HCT116 (cell line): ENCODE measurements around the gene LCN2. TPM values are rescaled to one million over a fixed set of nuclear protein-coding genes. Genes with fewer than 3 reads are reported as not detected.

Experiments used
- ATAC-seq: fragments of 200-7000 bp; cut with Tn5 transposase; 2 replicates; pipeline ENCODE4 v1.9.1; 2020; ENCODE audit warnings: mild to moderate bottlenecking, moderate library complexity
- BruUV-seq: library from RNA; stranded (reverse); fragments of 400-500 nt; replicated peaks from 2 replicates; lab custom pipeline; 2021; lab: Mats Ljungman, UMichigan
- CTCF ChIA-PET: fragments of 300-600 bp; sonication (Branson Sonifier 250); formaldehyde crosslinking; loops from one replicate; lab custom pipeline; 2021; ENCODE audit warnings: antibody characterized with exemption; lab: Charles Lee
- POLR2A ChIA-PET: fragments of 300-600, 350-600 bp; sonication (Branson Sonifier 250); formaldehyde crosslinking; loops from one replicate; lab custom pipeline; 2021; ENCODE audit warnings: antibody characterized with exemption; lab: Charles Lee
- RAD21 ChIA-PET, 2 experiments: fragments of 300-600 bp; sonication (Branson Sonifier 250); formaldehyde crosslinking; loops; one replicate each; lab custom pipeline; 2023; ENCODE audit warnings: low total read pairs in 2 of 2; ENCODE audit not compliant: uncharacterized antibody in 2 of 2, unreplicated experiment in 2 of 2, low non-redundant PET in 1 of 2; lab: Charles Lee
- DNase-seq: peaks from one replicate; pipeline ENCODE4 v3.0.0-alpha.2; 2010; ENCODE audit warnings: low read depth, low spot score
- H2AFZ ChIP-seq: fragments of 200-600 bp; shearing (Covaris generic), sonication (generic); 2 replicates; pipeline ENCODE4 v1.6.1; 2017; ENCODE audit warnings: low read depth, mixed run types, mixed read lengths, antibody characterized with exemption, low read length; ENCODE audit not compliant: poor library complexity, severe bottlenecking
- H3K27ac ChIP-seq: 2 replicates; pipeline ENCODE4 v1.5.1; 2012; ENCODE audit warnings: low read depth, low read length
- H3K27me3 ChIP-seq: fragments of 200-600 bp; sonication (generic); 2 replicates; pipeline ENCODE4 v1.6.1; 2016; ENCODE audit warnings: mixed run types, low read length, mixed read lengths; ENCODE audit not compliant: insufficient read depth
- H3K36me3 ChIP-seq, 2 experiments: fragments of 200-500 bp in 1 of 2; fragments of 200-600 bp in 1 of 2; sonication (Bioruptor generic) in 1 of 2; sonication (generic) in 1 of 2; 2 replicates each; pipeline versions ENCODE4 v1.5.1 to v1.6.1; 2014 to 2016; ENCODE audit warnings: low read length in 2 of 2, inconsistent platforms in 1 of 2, mixed read lengths in 1 of 2, mixed run types in 1 of 2; ENCODE audit not compliant: insufficient read depth in 2 of 2, control insufficient read depth in 1 of 2
- H3K4me1 ChIP-seq, 2 experiments: fragments of 200-600 bp in 1 of 2; sonication (generic) in 1 of 2; 2 replicates each; pipeline versions ENCODE4 v1.5.1 to v1.6.1; 2012 to 2017; ENCODE audit warnings: low read length in 2 of 2, inconsistent platforms in 1 of 2, mild to moderate bottlenecking in 1 of 2, mixed read lengths in 1 of 2, mixed run types in 1 of 2, moderate library complexity in 1 of 2; ENCODE audit not compliant: insufficient read depth in 2 of 2, control insufficient read depth in 1 of 2
- H3K4me2 ChIP-seq: fragments of 200-600 bp; sonication (generic); 2 replicates; pipeline ENCODE4 v1.6.1; 2017; ENCODE audit warnings: mixed run types, low read length, mixed read lengths
- H3K4me3 ChIP-seq, 2 experiments: fragments of 200-600 bp in 1 of 2; sonication (generic) in 1 of 2; replicated peaks in 1 of 2; 2 replicates each; pipeline ENCODE4 v1.5.1; 2011 to 2016; ENCODE audit warnings: low read length in 2 of 2, control low read depth in 1 of 2, low read depth in 1 of 2, mild to moderate bottlenecking in 1 of 2, mixed read lengths in 1 of 2, mixed run types in 1 of 2
- H3K79me2 ChIP-seq: fragments of 200-600 bp; sonication (generic); 2 replicates; pipeline ENCODE4 v1.6.1; 2017; ENCODE audit warnings: mild to moderate bottlenecking, mixed run types, low read length, moderate library complexity, mixed read lengths; ENCODE audit not compliant: insufficient read depth
- H3K9ac ChIP-seq: fragments of 200-600 bp; sonication (generic); 2 replicates; pipeline ENCODE4 v1.6.1; 2016; ENCODE audit warnings: low read length, mixed read lengths
- H3K9me2 ChIP-seq: fragments of 200-600 bp; sonication (generic), shearing (Covaris generic); 2 replicates; pipeline ENCODE4 v1.6.1; 2017; ENCODE audit warnings: mixed run types, mild to moderate bottlenecking, moderate library complexity; ENCODE audit not compliant: insufficient read depth
- H3K9me3 ChIP-seq, 2 experiments: fragments of 200-500 bp in 1 of 2; fragments of 200-600 bp in 1 of 2; sonication (Bioruptor generic) in 1 of 2; sonication (generic) in 1 of 2; 2 replicates each; pipeline ENCODE4 v1.6.1; 2014 to 2017; ENCODE audit warnings: low read length in 2 of 2, mixed read lengths in 2 of 2, inconsistent platforms in 1 of 2, low read depth in 1 of 2, mild to moderate bottlenecking in 1 of 2, mixed run types in 1 of 2, moderate library complexity in 1 of 2; ENCODE audit not compliant: control insufficient read depth in 1 of 2, insufficient read depth in 1 of 2
- H4K20me1 ChIP-seq: fragments of 200-600 bp; sonication (generic), shearing (Covaris generic); 2 replicates; pipeline ENCODE4 v1.6.1; 2017; ENCODE audit warnings: mixed run types, mild to moderate bottlenecking, moderate library complexity; ENCODE audit not compliant: insufficient read depth
- CEBPB ChIP-seq: IDR thresholded peaks from 2 replicates; pipeline ENCODE4 v1.6.1; 2012; ENCODE audit warnings: low read depth
- EZH2 ChIP-seq: fragments of 200-600 bp; sonication (generic); IDR thresholded peaks from 2 replicates; pipeline ENCODE4 v1.6.1; 2017; ENCODE audit warnings: antibody characterized with exemption, mixed run types
- JUND ChIP-seq: IDR thresholded peaks from 2 replicates; pipeline ENCODE4 v1.6.1; 2012
- MAX ChIP-seq: IDR thresholded peaks from 2 replicates; pipeline ENCODE4 v1.6.1; 2012
- REST ChIP-seq: IDR thresholded peaks from 2 replicates; pipeline ENCODE4 v1.6.1; 2012; ENCODE audit warnings: low read depth
- intact Hi-C: fragments of 100-400 bp; cut with micrococcal nuclease; formaldehyde crosslinking; loops from 2 replicates; pipeline ENCODE4 v1.10.0; 2022
- total RNA-seq: library from RNA; stranded (reverse); gene quantifications from one replicate; pipeline ENCODE4 v1.2.1, GENCODE V29; 2021; ENCODE audit not compliant: unreplicated experiment
- TF ChIP-seq, protein P1 (sequence below): IDR thresholded peaks from 2 replicates; pipeline ENCODE4 v1.6.1; 2012

LCN2 gene
- total RNA-seq, 1 experiment from 2014 or later, result 9.2 TPM

DNA sequence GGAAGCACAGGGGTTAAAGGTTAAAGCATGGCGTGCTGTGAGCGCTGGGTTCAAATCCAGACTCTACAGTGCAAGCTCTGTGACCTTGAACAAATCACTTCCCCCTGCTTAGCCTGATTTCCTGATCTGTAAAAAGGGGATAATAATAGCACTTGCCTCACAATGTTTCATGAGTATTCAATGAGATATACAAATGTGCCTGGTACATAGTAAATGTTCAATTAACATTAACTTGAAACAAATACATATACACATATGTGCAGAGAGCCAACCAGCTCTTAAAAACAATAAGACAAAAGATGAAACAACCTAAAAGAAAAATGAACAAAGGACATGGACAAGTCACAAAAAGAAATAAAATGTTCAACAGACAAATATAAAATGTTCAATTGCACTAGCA, 38.1 kb downstream of the LCN2 start:
- Histone ChIP-seq H3K4me2 (no peak overlapping the region), H2AFZ (no peak overlapping the region), H4K20me1 (no peaks in the 10 kb centered on the region), H3K9me2 (no peaks in the 10 kb centered on the region), H3K36me3 (peaks cover 8 to 16% of the 10 kb centered on the region in 2 experiments; a peak in 3 of 4 replicates), H3K79me2 (peaks cover 20% of the 10 kb centered on the region), H3K9ac (no peak overlapping the region), H3K4me3 (no peak overlapping the region), H3K27me3 (no peaks in the 10 kb centered on the region), H3K27ac (no peak overlapping the region), H3K4me1 (peaks cover 9 to 19% of the 10 kb centered on the region in 2 experiments; a peak in 3 of 4 replicates), H3K9me3 (no peaks in the 10 kb centered on the region)
- CTCF ChIA-PET, result no interaction called here
- intact Hi-C loops, result no loop called here
- TF ChIP-seq MAX, result no peak
- TF ChIP-seq CEBPB, result no peak
- no peak for TF ChIP-seq REST
- BruUV-seq, result no TSS peak
- POLR2A ChIA-PET, result interaction anchor here (1.4 kb wide), 1 partner anchor 13 kb away, joined by 4 read pairs; no protein-coding TSS in a partner anchor
- DNase-seq (no peak), ATAC-seq (no peak)
- RAD21 ChIA-PET, result no interaction called here

DNA sequence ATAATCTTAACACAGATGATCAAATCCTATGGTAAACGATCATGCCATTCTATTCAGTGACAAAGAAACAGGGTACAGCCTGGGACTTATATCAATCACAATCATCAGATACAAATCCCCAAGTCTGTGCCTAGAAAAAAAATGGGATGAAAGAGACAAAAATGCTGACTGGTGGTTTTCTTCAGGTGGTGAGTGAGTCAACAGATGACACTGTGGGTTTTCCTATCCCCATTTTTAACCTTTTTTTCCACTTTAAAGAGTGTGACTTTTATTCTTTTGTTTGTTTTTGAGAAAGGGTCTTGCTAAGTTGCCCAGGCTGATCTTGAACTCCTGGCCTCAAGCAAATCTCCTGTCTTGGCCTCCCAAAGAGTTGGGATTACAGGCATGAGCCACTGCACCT, 39.0 kb downstream of the LCN2 start:
- Histone ChIP-seq H3K9ac (no peak overlapping the region), H3K9me3 (no peaks in the 10 kb centered on the region), H3K9me2 (no peaks in the 10 kb centered on the region), H4K20me1 (no peaks in the 10 kb centered on the region), H3K36me3 (peaks cover 7 to 8% of the 10 kb centered on the region in 2 experiments; a peak in 3 of 4 replicates), H3K4me1 (peaks cover 10 to 26% of the 10 kb centered on the region in 2 experiments; a peak in 3 of 4 replicates), H3K27me3 (no peaks in the 10 kb centered on the region), H3K4me3 (no peak overlapping the region), H2AFZ (no peak overlapping the region), H3K4me2 (no peak overlapping the region), H3K27ac (no peak overlapping the region), H3K79me2 (peaks cover 20% of the 10 kb centered on the region)
- no peak for ATAC-seq
- ChIA-PET POLR2A (no interaction called here), RAD21 (no interaction called here), CTCF (interaction anchor here (0.7 kb wide), 1 partner anchor 627 kb away, joined by 7 read pairs; no protein-coding TSS in a partner anchor)
- no peak for DNase-seq
- intact Hi-C loops, result no loop called here
- TF ChIP-seq JUND (no peak), MAX (no peak), REST (no peak), EZH2 (no peak), CEBPB (no peak)
- TF ChIP-seq, protein P1, sequence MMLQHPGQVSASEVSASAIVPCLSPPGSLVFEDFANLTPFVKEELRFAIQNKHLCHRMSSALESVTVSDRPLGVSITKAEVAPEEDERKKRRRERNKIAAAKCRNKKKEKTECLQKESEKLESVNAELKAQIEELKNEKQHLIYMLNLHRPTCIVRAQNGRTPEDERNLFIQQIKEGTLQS, result no peak
- BruUV-seq, result no TSS peak
